NOMO-1 treated with DMSO at 0.1 percent for 48 hours (cell line): ENCODE results near the gene ITCH.
"Not testable (repeated sequence)": the region's sequence is repeated elsewhere in the genome, so short reads cannot be mapped to it uniquely, and the experiment has no call there.

Experiments used
- DNase-seq: peaks from one replicate; lab custom pipeline; 2025; ENCODE audit not compliant: unreplicated experiment; lab: John Stamatoyannopoulos, UW

Gene ITCH

GRCh38 chr20:34343458-34344211 lies 19.4 kb upstream of the ITCH start:
- no peak for DNase-seq

DNA sequence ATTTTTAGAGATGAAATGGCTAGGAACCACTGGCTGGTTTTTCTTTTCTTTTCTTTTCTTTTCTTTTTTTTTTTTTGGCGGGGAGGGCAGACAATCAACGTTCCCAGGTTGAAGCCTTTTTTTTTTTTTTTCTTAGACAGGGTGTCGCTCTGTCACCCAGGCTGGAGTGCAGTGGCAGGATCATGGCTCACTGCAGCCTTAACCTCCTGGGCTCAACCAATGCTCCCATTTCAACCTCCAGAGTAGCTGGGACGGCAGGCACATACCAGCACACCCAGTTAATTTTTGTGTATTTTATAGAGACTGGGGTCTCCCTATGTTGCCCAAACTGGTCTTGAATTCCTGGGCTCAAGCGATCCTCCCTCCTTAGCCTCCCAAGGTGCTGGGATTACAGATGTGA lies 18.8 kb upstream of the ITCH start:
- DNase-seq, result no peak

DNA sequence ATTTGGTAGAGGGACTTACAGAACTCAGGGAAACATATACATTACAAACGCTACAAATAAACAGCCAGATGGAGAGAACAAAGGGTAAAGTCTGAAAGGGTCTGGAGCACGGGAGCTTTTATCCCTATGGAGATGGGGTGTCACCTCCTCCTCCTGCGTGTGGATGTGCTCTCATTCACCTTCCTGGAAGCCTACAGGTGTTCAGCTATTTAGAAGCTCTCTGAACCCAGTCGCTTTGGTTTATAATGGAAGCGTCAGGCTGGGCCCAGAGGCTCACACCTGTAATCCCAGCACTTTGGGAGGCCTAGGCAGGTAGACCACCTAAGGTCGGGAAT lies 17.7 kb upstream of the ITCH start:
- no peak for DNase-seq

DNA sequence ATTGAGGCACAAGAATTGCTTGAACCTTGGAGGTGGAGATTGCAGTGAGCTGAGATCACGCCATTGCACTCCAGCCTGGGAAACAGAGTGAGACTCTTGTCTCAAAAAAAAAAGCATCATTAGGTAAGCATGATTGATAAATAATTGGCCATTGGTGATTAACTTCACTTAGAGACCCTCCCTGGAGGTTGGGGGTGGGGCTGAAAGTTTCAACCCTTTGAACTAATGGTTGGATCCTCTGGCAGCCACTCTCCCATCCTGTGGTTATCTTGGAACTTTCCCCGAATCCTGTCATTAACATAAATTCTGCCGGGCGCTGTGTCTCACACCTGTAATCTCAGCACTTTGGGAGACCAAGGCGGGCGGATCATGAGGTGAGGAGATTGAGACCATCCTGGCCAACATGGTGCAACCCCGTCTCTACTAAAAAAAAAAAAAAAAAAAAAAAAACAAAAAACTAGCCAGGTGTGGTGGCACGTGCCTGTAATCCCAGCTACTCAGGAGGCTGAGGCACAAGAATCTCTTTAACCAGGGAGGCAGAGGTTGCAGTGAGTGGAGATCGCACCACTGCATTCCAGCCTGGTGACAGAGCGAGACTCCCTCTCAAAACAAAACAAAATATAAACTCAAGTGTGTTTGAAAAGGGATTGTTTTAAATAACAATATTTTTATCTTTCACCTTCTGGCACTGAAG lies 17.1 kb upstream of the ITCH start:
- DNase-seq, result not testable (repeated sequence)

- not testable (repeated sequence) for DNase-seq
These were observed 16.6 kb upstream of the ITCH start for GRCh38 chr20:34346533-34346865.

DNA sequence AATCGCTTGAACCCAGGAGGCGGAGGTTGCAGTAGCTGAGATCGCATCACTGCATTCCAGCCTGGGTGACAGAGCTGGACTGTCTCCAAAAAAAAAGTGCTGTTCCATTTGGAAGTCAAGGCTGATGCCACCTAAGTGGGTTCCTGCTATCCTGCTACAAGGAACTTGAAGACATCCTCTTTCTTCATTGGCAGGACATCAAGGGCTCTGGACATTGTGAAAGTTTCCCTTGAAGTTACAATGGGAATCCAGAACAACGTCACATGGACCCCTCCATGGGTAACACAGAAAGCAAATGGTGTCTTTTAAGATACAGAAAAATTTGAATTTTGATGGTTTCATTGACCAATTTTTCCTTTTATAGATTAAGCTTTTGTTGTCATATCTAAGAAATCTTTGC lies 15.5 kb upstream of the ITCH start:
- no peak for DNase-seq

GRCh38 chr20:34350095-34350494 lies 13.0 kb upstream of the ITCH start:
- peak; percentile 50 for DNase-seq

DNA sequence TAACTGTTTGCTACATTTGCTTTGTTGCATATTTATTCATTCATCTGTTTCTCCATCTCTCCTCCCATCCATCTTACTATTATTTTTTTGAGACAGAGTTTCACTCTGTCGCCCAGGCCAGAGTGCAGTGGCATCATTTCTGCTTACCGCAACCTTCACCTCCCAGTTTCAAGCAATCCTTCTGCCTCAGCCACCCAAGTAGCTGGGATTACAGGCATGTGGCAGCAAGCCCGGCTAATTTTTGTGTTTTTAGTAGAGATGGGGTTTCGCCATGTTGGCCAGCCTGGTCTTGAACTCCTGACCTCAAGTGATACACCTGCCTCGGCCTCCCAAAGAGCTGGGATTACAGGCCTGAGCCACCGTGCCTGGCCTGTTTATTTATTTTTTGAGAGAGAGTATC lies 9.6 kb upstream of the ITCH start:
- DNase-seq, result not testable (repeated sequence)

DNA sequence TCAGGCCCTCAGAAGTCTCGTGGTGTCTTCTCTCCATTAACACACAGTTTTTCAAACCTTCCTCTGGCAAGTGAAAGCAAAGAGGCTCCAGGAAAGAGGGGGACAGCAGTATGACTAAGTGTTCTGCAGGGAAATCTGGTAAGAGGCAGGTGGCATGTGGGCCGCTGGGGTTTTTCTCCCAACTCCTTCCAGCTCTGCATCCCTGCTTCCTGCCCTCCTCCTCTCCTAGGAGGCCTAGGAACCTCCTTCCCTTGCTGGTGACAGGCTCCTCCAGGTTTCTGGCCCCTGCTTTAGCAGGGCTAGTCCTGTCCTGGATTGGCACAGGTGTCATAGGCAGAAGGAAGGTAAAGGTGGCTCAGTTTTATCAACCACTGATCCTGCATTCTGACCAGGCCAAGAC lies 7.6 kb upstream of the ITCH start:
- DNase-seq, result no peak

GRCh38 chr20:34359729-34360128 lies 3.3 kb upstream of the ITCH start:
- DNase-seq, result not testable (repeated sequence)

GRCh38 chr20:34362502-34363061 lies 491 bp upstream of the ITCH start:
- no peak for DNase-seq

- peak; percentile 42 for DNase-seq
These were observed 571 bp downstream of the ITCH start for GRCh38 chr20:34363465-34364222.

DNA sequence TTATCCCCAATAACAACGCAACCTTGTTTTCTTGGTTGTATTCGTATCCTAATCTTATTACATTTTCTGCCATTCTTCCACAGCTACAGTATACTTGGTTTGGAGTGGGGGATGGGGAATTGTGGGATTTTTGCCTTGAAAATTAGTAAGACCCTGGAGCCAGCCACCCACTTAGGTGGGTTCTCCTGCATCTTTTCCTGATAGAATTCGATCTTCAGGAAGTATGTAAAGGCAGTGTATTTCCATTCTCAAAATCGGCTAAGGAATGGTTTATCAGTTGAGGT lies 1.1 kb downstream of the ITCH start:
- DNase-seq, result no peak

GRCh38 chr20:34365765-34366213 lies 2.7 kb downstream of the ITCH start:
- peak; percentile 88 for DNase-seq

DNA sequence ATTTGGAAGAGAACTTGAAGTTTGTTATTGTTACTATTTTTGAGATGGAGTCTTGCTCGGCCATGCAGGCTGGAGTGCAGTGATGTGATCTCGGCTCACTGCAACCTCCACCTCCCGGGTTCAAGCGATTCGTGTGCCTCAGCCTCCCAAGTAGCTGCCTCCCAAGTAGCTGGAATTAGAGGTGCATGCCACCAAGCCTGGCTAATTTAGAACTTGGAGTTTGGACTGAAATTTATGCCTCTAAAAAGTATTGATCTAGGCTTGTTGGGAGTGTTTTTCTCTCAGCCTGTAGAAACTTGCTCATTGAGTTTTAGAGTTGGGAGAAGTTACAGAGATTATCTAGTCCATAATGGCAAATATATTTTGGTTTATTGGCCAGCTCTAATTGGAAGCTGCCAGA lies 4.1 kb downstream of the ITCH start:
- no peak for DNase-seq

- DNase-seq, result not testable (repeated sequence)
These were observed 4.8 kb downstream of the ITCH start for GRCh38 chr20:34367911-34368310.

DNA sequence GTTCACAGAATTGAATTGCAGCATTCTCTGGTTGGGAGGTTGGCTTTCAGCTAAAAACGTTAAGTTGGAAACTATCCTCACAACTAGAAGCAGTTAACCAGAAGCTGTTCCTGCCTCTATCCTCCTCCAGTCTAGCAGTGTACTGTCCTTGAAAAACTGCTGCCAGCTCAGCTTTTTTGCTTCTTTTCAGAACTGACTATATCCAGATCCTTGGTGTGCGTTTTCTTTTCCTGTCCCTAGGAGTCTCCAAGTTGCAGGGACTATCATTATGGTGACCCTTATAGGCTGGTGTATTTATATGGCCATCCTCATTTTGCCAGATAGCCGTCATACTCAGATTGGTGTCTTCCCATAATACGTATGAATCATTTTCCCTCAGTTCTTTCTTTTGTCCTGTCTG lies 5.5 kb downstream of the ITCH start:
- no peak for DNase-seq

DNA sequence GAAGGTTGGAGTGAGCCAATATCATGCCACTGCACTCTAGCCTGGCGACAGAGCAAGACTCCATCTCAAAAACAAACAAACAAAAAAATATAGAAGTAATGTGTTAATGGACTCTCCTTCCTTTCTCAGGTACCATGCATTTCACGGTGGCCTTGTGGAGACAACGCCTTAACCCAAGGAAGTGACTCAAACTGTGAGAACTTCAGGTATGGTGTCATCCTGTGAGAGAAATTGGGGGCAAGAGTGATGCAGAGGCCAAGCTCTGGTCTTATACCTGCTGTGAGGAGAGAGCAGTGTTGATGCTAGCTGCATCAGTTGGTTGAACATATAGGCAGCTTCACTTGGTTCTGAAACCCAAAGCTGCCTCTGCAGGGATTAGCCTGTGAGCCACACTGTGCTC lies 6.2 kb downstream of the ITCH start:
- no peak for DNase-seq

- DNase-seq, result no peak
These were observed 7.0 kb downstream of the ITCH start for GRCh38 chr20:34370062-34370461.

GRCh38 chr20:34373445-34373844 lies 10.4 kb downstream of the ITCH start:
- no peak for DNase-seq

- no peak for DNase-seq
These were observed 11.2 kb downstream of the ITCH start for GRCh38 chr20:34374209-34374760.

DNA sequence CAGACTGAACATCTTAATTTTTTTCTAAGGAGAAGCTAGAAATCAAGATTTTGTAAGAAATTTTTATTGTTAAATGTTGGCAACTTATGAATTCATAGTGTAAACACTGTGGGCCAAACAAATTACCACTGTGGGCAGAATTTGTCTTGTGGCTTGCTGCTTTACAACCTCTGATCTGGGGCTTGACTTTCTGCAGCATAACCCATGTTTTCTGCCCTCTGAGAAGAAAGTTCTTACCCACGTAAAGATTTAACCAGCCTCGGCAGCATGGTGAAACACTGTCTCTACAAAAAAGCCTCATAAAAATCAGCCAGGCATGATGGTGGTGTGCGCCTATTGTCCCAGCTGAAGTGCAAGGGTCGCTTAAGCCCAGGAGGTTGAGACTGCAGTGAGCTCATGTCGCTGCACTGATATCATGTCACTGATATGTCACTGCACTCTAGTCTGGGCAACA lies 12.9 kb downstream of the ITCH start:
- DNase-seq, result no peak
